ENCODE data around the gene HMSD.

- TF ChIP-seq POLR2AphosphoS5 (IDR thresholded peaks at IDR 0.05; ENCODE audit: low read depth) = no peak; the same call in none of the 2 replicates
- TF ChIP-seq CTCF (conservative IDR thresholded peaks at IDR 0.05; ENCODE audit: low read depth in 2 of 2) = peak; percentile 66 to 92
- no peak for TF ChIP-seq EZH2 (IDR thresholded peaks at IDR 0.05; ENCODE audit: low read depth, unreplicated experiment)
- TF ChIP-seq EZH2phosphoT487 (IDR thresholded peaks at IDR 0.05; ENCODE audit: unreplicated experiment) = no peak
- TF ChIP-seq CREB1 (CRISPR knock-in tag; IDR thresholded peaks at IDR 0.05; ENCODE audit: low read depth) = peak; percentile 52; the same call in 1 of the 2 replicates
- no peak for TF ChIP-seq REST (IDR thresholded peaks at IDR 0.05; ENCODE audit: unreplicated experiment)
- TF ChIP-seq ZNF114 (CRISPR knock-in tag; IDR thresholded peaks at IDR 0.05) = no peak
- TF ChIP-seq JUNB (IDR thresholded peaks at IDR 0.05; ENCODE audit: unreplicated experiment) = no peak
- TF ChIP-seq ETS1 (IDR thresholded peaks at IDR 0.05) = no peak
- TF ChIP-seq STAT1 (IDR thresholded peaks at IDR 0.05; ENCODE audit: unreplicated experiment) = no peak
- no peak for TF ChIP-seq ZNF331 (CRISPR knock-in tag; IDR thresholded peaks at IDR 0.05; ENCODE audit: low read depth)
These were observed 12.8 kb upstream of the HMSD start for GRCh38 chr18:63936156-63936931.
